GM12878 (cell line): ENCODE measurements around the gene PAX4. TPM values are rescaled to one million over a fixed set of nuclear protein-coding genes. Genes with fewer than 3 reads are reported as not detected.
A peak's percentile ranks its signal among the peaks of the same experiment; 100 is the strongest.

Experiments
- BCL11A ChIP-seq: IDR thresholded peaks from 2 replicates; pipeline ENCODE4 v1.6.1; 2011; ENCODE audit warnings: low read depth, low read length
- ZNF217 ChIP-seq: fragments of 450-650 bp; IDR thresholded peaks from 2 replicates; pipeline ENCODE4 v1.6.1; 2017; ENCODE audit warnings: antibody characterized with exemption, mild to moderate bottlenecking
- polyA plus RNA-seq, 11 experiments: library from polyadenylated mRNA; depleted of rRNA in 4 of 11; unstranded in 6 of 11; stranded (reverse) in 5 of 11; fragments of >200 nt; fragmentation: Nextera tagmentation in 4 of 11; fragmentation: Illumina TruSeq in 1 of 11; extraction: Ambion mirVana in 4 of 11; extraction: Trizol in 1 of 11; gene quantifications; 1 replicate in 1 of 11; 2 replicates in 10 of 11; pipeline versions ENCODE4 v1.2.1 to v1.2.3, GENCODE V29; 2011 to 2016; ENCODE audit warnings: inconsistent platforms in 2 of 11, missing spikeins in 2 of 11, low read depth in 1 of 11
- total RNA-seq, 4 experiments: library from RNA; depleted of rRNA in 3 of 4; stranded (reverse); fragments of >200 nt in 3 of 4; fragmentation: Illumina TruSeq in 1 of 4; extraction: Trizol in 1 of 4; gene quantifications; 2 replicates each; pipeline versions ENCODE4 v1.2.1 to v1.2.3, GENCODE V29; 2013 to 2021
- TF ChIP-seq, protein P1 (sequence below): fragments of 450-650 bp; IDR thresholded peaks from 2 replicates; pipeline ENCODE4 v1.6.1; 2017; ENCODE audit warnings: mild to moderate bottlenecking
- TF ChIP-seq, protein P2 (sequence below): fragments of 450-650 bp; formaldehyde crosslinking; IDR thresholded peaks from 2 replicates; pipeline ENCODE4 v1.5.0; 2022; ENCODE audit warnings: mild to moderate bottlenecking, missing genetic modification characterization
- TF ChIP-seq, protein P3 (sequence below): IDR thresholded peaks from 2 replicates; pipeline ENCODE4 v1.6.1; 2011; ENCODE audit warnings: low read depth, low read length, improper control_type of control experiment, borderline replicate concordance

The PAX4 gene
- total and polyA plus RNA-seq, 10 of the 15 experiments (the other 5 are each of a cell fraction or from before 2014, with no cell fraction given) = 0.27 TPM; not detected in 9

DNA sequence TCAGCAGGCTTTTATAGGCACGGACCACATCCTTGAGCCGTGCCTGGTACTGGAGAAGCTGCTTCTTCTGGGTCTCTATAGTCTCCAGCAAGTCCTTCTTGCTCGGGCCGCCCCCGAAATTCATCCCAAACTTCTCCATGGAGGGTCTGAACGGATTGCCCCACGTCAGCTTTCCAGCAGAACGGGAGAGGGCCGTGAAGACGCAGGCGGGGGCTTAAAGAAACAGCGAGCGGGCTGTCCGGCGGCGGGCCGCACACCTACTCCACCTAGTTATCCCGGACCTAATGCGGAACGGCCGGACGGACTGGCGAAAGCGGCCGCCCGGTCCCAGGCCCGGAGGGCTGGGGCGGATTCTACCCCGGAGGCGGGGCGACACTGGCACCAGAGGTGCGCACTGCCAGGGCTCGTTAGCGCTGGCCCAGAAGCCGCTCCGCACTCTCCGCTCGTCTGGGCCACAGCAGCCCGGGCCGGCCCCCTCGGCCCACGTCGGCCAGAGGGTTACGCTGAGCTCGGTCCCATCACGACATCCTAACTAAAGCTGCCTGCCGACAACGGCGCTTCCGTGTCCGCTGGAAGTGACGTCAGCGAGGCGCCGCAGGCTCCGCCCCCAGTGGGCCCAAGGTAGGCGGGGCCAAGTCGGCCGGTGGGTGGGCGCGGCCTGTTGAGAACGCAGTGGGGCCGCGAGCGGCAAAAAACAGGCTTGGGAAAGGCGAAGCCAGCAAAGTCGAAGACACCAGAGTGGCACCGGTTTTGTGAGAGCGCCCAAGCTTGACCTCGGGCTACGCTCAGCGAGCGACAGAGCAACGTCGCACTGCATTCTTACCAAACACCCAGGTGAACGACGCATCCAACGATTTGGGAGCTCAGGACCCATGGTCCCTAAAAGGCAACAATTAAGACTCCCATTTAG is 32.6 kb downstream of the PAX4 start, which contains the start of gene GCC1 (continued):
- TF ChIP-seq, protein P1, sequence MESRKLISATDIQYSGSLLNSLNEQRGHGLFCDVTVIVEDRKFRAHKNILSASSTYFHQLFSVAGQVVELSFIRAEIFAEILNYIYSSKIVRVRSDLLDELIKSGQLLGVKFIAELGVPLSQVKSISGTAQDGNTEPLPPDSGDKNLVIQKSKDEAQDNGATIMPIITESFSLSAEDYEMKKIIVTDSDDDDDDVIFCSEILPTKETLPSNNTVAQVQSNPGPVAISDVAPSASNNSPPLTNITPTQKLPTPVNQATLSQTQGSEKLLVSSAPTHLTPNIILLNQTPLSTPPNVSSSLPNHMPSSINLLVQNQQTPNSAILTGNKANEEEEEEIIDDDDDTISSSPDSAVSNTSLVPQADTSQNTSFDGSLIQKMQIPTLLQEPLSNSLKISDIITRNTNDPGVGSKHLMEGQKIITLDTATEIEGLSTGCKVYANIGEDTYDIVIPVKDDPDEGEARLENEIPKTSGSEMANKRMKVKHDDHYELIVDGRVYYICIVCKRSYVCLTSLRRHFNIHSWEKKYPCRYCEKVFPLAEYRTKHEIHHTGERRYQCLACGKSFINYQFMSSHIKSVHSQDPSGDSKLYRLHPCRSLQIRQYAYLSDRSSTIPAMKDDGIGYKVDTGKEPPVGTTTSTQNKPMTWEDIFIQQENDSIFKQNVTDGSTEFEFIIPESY = no peak
- TF ChIP-seq, protein P2, sequence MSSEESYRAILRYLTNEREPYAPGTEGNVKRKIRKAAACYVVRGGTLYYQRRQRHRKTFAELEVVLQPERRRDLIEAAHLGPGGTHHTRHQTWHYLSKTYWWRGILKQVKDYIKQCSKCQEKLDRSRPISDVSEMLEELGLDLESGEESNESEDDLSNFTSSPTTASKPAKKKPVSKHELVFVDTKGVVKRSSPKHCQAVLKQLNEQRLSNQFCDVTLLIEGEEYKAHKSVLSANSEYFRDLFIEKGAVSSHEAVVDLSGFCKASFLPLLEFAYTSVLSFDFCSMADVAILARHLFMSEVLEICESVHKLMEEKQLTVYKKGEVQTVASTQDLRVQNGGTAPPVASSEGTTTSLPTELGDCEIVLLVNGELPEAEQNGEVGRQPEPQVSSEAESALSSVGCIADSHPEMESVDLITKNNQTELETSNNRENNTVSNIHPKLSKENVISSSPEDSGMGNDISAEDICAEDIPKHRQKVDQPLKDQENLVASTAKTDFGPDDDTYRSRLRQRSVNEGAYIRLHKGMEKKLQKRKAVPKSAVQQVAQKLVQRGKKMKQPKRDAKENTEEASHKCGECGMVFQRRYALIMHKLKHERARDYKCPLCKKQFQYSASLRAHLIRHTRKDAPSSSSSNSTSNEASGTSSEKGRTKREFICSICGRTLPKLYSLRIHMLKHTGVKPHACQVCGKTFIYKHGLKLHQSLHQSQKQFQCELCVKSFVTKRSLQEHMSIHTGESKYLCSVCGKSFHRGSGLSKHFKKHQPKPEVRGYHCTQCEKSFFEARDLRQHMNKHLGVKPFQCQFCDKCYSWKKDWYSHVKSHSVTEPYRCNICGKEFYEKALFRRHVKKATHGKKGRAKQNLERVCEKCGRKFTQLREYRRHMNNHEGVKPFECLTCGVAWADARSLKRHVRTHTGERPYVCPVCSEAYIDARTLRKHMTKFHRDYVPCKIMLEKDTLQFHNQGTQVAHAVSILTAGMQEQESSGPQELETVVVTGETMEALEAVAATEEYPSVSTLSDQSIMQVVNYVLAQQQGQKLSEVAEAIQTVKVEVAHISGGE = peak; percentile 80
- TF ChIP-seq ZNF217 (no peak), BCL11A (no peak)
- TF ChIP-seq, protein P3, sequence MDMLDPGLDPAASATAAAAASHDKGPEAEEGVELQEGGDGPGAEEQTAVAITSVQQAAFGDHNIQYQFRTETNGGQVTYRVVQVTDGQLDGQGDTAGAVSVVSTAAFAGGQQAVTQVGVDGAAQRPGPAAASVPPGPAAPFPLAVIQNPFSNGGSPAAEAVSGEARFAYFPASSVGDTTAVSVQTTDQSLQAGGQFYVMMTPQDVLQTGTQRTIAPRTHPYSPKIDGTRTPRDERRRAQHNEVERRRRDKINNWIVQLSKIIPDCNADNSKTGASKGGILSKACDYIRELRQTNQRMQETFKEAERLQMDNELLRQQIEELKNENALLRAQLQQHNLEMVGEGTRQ = no peak
